ENCODE results near the gene C1QTNF9.

DNA sequence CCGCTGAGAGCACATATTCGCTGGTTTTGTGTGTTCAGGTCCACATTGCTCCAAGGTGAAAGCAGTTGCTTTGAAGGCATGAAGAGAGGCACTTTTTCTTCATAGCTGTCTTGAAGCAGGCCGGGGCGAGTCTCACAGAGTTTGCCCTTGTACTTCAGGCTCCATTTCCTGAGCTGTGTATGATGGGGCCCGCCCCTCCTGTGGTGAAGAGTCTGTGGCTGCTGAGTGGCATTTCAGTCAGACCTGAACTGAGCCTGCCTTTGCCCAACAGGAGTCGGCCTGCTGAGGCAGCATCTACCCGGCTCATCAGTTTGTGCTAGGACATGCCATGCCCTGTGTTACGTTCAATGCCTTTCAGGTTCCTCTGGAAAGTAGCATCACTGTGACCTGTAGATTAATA, 44.4 kb upstream of the C1QTNF9 start:
- TF ChIP-seq CTCF (conservative IDR thresholded peaks at IDR 0.05; ENCODE audit: low read depth, low read length) (no peak), NFE2L2 (IDR thresholded peaks at IDR 0.05; ENCODE audit: low read depth, low read length) (no peak), RFX5 (IDR thresholded peaks at IDR 0.05; ENCODE audit: low read depth, low read length) (no peak), SMC3 (IDR thresholded peaks at IDR 0.05; ENCODE audit: low read depth, low read length) (no peak), RAD21 (IDR thresholded peaks at IDR 0.05; ENCODE audit: low read length) (no peak), MXI1 (IDR thresholded peaks at IDR 0.05; ENCODE audit: borderline replicate concordance, low read depth, low read length) (no peak)

Measured in IMR-90 (cell line).